Fibroblast of the aortic adventitia (primary cell): ENCODE measurements around the gene RPS29. TPM values are rescaled to one million over a fixed set of nuclear protein-coding genes. Genes with fewer than 3 reads are reported as not detected.

Experiments
- DNase-seq: peaks from one replicate; pipeline ENCODE4 v3.0.0-alpha.2; 2010; ENCODE audit warnings: low read depth
- H3K4me3 ChIP-seq: 2 replicates; pipeline ENCODE4 v1.5.1; 2011; ENCODE audit warnings: low read depth, mild to moderate bottlenecking, control low read depth, low read length, moderate library complexity
- CTCF ChIP-seq: IDR thresholded peaks from 2 replicates; pipeline ENCODE4 v1.5.1; 2011; ENCODE audit warnings: mild to moderate bottlenecking, low read length, control low read depth, inconsistent platforms; ENCODE audit not compliant: insufficient read depth
- total RNA-seq: library from RNA; depleted of rRNA; stranded (reverse); fragments of >200 nt; gene quantifications from 2 replicates; pipeline ENCODE4 v1.2.3, GENCODE V29; 2012; ENCODE audit warnings: low replicate concordance

Gene RPS29
- total RNA-seq, 1 donor: 5,262 TPM

GRCh38 chr14:49594347-49595091, 8.3 kb upstream of the RPS29 start:
- no peak for TF ChIP-seq CTCF
- no peak overlapping the region for H3K4me3 ChIP-seq
- DNase-seq: peak; percentile 76

DNA sequence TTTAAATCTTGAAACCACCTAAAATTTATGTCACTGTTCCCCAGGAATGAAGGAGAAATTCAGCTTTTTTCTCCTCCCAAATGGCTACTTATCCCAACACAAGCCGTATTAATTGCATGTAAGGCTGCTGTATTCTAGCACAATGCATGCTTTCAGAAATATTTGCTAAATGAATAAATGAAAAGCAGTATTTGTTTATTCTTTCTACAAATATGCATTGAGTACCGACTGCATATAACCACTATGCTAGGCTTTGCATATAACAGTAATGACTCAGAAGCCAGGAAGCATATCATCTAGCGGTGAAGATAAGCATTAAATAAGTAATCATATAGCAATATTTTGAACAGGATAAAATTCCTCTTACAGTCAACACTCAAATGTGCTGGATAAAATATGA, 6.8 kb upstream of the RPS29 start:
- DNase-seq: peak; percentile 44
- H3K4me3 ChIP-seq: no peak overlapping the region
- no peak for TF ChIP-seq CTCF

- no peak overlapping the region for H3K4me3 ChIP-seq
- DNase-seq: no peak
- TF ChIP-seq CTCF: no peak
Measured at GRCh38 chr14:49589387-49589786, 3.2 kb upstream of the RPS29 start.

DNA sequence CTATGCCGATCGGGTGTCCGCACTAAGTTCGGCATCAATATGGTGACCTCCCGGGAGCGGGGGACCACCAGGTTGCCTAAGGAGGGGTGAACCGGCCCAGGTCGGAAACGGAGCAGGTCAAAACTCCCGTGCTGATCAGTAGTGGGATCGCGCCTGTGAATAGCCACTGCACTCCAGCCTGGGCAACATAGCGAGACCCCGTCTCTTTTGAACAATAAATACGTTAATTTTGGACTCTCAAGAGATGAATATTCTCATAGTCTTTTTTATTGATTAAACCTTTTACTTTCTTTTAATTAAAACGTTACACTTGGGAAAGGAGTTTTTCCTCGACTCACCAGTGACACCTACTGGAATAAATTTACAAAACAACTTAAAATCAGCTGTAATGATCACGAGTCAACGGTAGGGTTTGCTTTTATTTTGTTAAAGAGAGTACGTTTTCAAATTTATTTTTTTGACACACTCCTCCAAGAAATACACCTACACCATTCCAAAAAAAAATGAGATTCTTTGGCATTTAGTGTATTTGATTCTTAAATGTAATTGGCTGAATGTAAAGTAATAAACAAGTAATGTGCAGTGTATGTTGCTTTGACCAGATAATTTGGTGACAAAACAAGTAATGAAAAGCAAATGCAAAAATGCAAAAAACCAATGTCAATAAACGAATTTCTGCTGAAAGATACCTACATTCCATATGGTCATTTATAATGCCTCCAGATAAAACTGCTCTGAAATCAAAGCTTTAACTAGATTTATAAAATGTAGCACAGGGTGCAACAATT, 687 bp upstream of the RPS29 start:
- peak; percentile 91 for DNase-seq
- TF ChIP-seq CTCF: peak; percentile 67
- H3K4me3 ChIP-seq: peak overlapping the region; percentile 31

DNA sequence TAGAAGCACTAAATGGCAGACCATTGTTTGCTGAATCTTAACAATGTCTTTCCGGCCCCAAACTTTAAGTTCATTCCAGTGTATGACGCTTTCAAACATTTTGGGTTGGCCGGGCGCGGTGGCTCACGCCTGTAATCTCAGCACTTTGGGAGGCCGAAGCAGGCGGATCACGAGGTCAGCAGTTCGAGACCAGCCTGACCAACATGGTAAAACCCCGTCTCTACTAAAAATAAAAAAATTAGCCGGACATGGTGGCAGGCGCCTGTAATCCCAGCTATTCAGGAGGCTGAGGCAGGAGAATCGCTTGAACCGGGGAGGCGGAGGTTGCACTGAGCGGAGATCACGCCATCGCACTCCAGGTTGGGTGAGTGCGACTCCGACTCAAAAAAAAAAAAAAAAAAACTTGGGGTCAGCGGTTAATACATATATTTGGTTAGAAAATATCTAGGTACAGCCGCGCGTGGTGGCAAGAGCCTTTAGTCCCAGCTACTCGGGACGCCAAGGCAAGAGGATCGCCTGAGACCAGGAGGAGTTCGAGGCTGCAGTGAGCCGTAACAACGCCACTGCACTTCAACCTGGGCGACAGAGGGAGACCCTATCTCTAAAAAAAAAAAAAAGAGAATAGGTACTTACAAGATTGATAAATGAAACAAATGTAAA, 1.1 kb downstream of the RPS29 start:
- peak; percentile 60 for DNase-seq
- H3K4me3 ChIP-seq: peak overlapping the region; percentile 89

DNA sequence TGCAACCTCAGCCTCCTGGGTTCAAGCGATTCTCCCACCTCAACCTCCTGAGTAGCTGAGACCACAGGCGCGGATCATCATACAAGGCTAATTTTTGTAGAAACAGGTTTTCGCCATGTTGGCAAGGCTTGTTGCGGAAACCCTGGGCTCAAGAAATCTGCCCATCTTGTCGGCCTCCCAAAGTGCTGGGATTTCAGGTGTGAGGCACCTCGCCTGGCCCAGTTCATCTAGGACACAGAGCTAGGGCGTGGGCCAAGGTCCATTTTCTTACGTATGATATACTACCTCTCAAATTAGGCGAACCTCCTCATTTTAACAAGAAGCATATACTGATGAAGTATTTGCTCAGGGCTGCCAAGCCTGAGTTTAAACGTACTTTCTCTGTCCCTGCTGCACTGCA, 2.1 kb downstream of the RPS29 start:
- no peak for DNase-seq
- no peak for TF ChIP-seq CTCF
- peak overlapping the region; percentile 89 for H3K4me3 ChIP-seq

- DNase-seq: no peak
- no peak overlapping the region for H3K4me3 ChIP-seq
- TF ChIP-seq CTCF: no peak
Measured at GRCh38 chr14:49583629-49584028, 2.6 kb downstream of the RPS29 start.
